ENCODE measurements around the gene AMBP.

DNA sequence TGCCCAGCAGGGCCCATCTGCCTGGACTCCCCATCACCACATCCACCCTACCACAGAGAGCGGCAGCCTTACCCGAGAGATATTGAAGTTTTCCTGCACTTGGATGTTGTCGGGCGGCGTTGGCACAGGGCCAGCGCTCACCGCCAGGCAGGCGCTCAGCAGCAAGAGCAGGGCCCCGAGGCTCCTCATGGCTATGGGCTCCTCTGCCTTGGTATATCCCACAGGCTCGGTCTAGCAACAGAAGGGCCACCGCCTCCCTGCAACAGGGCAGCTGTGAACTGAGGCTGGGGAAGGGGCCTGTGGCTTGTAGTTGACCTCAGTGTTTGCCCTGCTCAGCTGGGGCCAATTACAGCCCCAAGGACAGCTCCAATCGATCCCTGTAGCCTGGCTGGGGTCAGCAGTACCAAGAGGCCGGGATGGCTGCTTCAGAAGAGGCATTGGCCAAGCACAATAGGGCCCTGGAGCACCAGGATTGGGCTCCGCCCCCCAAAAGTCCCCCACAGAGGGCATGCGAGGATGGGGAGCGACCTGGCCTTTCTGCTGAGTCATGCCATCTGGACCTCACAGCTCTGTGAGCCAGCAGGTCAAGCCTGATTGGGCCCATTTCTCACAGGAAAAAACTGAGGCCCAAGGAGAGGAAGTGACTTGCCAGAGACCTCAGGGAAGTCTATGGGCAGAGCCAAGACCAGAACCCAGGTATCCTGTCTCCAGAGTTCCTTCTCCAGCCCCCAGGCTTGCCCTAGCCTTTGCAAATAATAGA, at the start of gene AMBP:
- TF ChIP-seq EZH2phosphoT487 (IDR thresholded peaks at IDR 0.05; ENCODE audit: insufficient read depth, low read depth) (no peak), EZH2 (IDR thresholded peaks at IDR 0.05; ENCODE audit: insufficient read depth, poor library complexity, severe bottlenecking) (no peak)
